Sigmoid colon (tissue), 7 donors: ENCODE results near the gene ZNF416. TPM values are rescaled to one million over a fixed set of nuclear protein-coding genes. Genes with fewer than 3 reads are reported as not detected.

Experiments
- DNase-seq: peaks from one replicate; pipeline ENCODE4 v3.0.0-alpha.2; 2019
- H3K27ac ChIP-seq, 4 donors: fragments of 200-600 bp; sonication (generic); one replicate each; pipeline ENCODE4 v1.5.1; 2016 to 2019; ENCODE audit warnings: mild to moderate bottlenecking in 1 of 4
- H3K27me3 ChIP-seq, 3 donors: fragments of 200-600 bp; sonication (generic); one replicate each; pipeline ENCODE4 v1.5.1; 2019; ENCODE audit warnings: mild to moderate bottlenecking in 1 of 3
- H3K36me3 ChIP-seq, 4 donors: fragments of 200-600 bp; sonication (generic); one replicate each; pipeline ENCODE4 v1.5.1; 2016 to 2019
- H3K4me1 ChIP-seq, 4 donors: fragments of 200-600 bp; sonication (generic); one replicate each; pipeline ENCODE4 v1.5.1; 2017 to 2019
- H3K4me3 ChIP-seq, 4 donors: fragments of 200-600 bp; sonication (generic); one replicate each; pipeline ENCODE4 v1.5.1; 2017 to 2019; ENCODE audit warnings: mild to moderate bottlenecking in 2 of 4, moderate library complexity in 1 of 4
- H3K9me3 ChIP-seq, 4 donors: fragments of 200-600 bp in 3 of 4; sonication (generic) in 3 of 4; one replicate each; pipeline versions ENCODE4 v1.5.1 to v1.6.1; 2013 to 2019
- EP300 ChIP-seq, 4 donors: sonication (generic); formaldehyde crosslinking; IDR thresholded peaks; one replicate each; pipeline ENCODE4 v1.6.1; 2017; ENCODE audit warnings: antibody characterized with exemption in 4 of 4
- POLR2A ChIP-seq, 2 donors: fragments of 450-650 bp; IDR thresholded peaks; one replicate each; pipeline ENCODE4 v1.6.1; 2016; ENCODE audit warnings: antibody characterized with exemption in 2 of 2, mild to moderate bottlenecking in 2 of 2, moderate library complexity in 2 of 2
- POLR2AphosphoS5 ChIP-seq, 4 donors: sonication (generic); formaldehyde crosslinking; IDR thresholded peaks; one replicate each; pipeline ENCODE4 v1.6.1; 2017; ENCODE audit warnings: antibody characterized with exemption in 4 of 4
- WGBS, 2 donors: extraction: QIAGEN DNeasy Blood & Tissue Kit; methylation state at CpG; one replicate each; pipeline ENCODE4 v1.1.7; 2013; 5-methylcytosine and 5-hydroxymethylcytosine counted together
- intact Hi-C: fragments of 100-400 bp; cut with DNase I; formaldehyde crosslinking; loops from one replicate; pipeline ENCODE4 v1.15.1; 2023
- polyA plus RNA-seq, 3 donors: library from polyadenylated mRNA; stranded (reverse); fragments of 200-250 nt; gene quantifications; one replicate each; pipeline ENCODE4 v1.2.3, GENCODE V29; 2013
- total RNA-seq, 4 donors: library from RNA; depleted of rRNA; stranded (reverse); fragments of >200 nt; gene quantifications; one replicate each; pipeline ENCODE4 v1.1.0, GENCODE V29; 2016
- donor health status: healthy with polysubstance abuse.
- donor health status: Bipolar disorder and iron deficiency.
- donor health status: healthy.

The ZNF416 gene
- total and polyA plus RNA-seq, 7 donors = 0.23 to 5.5 (median 3.1) TPM

- TF ChIP-seq POLR2AphosphoS5 (IDR thresholded peaks at IDR 0.05) = peak; percentile 44 to 72 (median 64)
- peak in 1 of 4 donors; percentile 37 for TF ChIP-seq EP300 (IDR thresholded peaks at IDR 0.05)
- TF ChIP-seq POLR2A (IDR thresholded peaks at IDR 0.05) = no peak
- Histone ChIP-seq H3K4me1 (peaks cover 0 to 13% (median 10%) of the 10 kb centered on the region in 4 donors), H3K27ac (peak within 1 kb of the TSS; percentile 81 to 86 (median 83)), H3K4me3 (peak within 1 kb of the TSS; percentile 63 to 94 (median 77)), H3K9me3 (peaks cover 0 to 4% (median 4%) of the 10 kb centered on the region in 4 donors), H3K36me3 (peaks cover under 1 to 16% (median 4%) of the 10 kb centered on the region in 4 donors), H3K27me3 (no peaks in the 10 kb centered on the region)
- intact Hi-C loops = no loop called here
- 1 to 2% methylated on average over 64 of the region's 64 CpGs for WGBS, 2 donors
- peak; percentile 95 for DNase-seq
Observed at GRCh38 chr19:57527136-57527881, 51.4 kb downstream of the ZNF416 start, which contains the start of gene ZNF549. TSS of gene ZNF549 (plus strand) at chr19:57527356. CDS start at chr19:57527574, 218 bp downstream.

Other genes with a start within 250 kb of the ZNF416 start
- gene ZNF304, start 227.6 kb downstream of the ZNF416 start, total RNA-seq = 1 to 10 TPM; 7.1 to 9.6 (median 9.1) TPM
- gene ZNF304, start 227.6 kb downstream of the ZNF416 start, polyA plus RNA-seq = 1 to 10 TPM in 2 of 3 donors, under 1 TPM in 1; 0.92 to 3.1 (median 1.2) TPM
- 10 to 100 TPM; 21.3 to 28.1 (median 27.1) TPM for gene TRAPPC2B, start 215.4 kb downstream of the ZNF416 start, total RNA-seq
- gene TRAPPC2B, start 215.4 kb downstream of the ZNF416 start, polyA plus RNA-seq = 10 to 100 TPM in 2 of 3 donors, 1 to 10 TPM in 1; 9.2 to 18.0 (median 11.4) TPM
- 1 to 10 TPM in 3 of 4 donors, under 1 TPM in 1; 0.83 to 3.6 (median 2.8) TPM for gene ZNF547, start 215.4 kb downstream of the ZNF416 start, total RNA-seq
- 1 to 10 TPM in 1 of 3 donors, not detected in 2; 1.2 TPM for gene ZNF547, start 215.4 kb downstream of the ZNF416 start, polyA plus RNA-seq
- gene ZNF548, start 189.1 kb downstream of the ZNF416 start, total RNA-seq = 10 to 100 TPM; 21.9 to 29.1 (median 22.8) TPM
- 10 to 100 TPM in 1 of 3 donors, 1 to 10 TPM in 2; 1.2 to 10.7 (median 1.8) TPM for gene ZNF548, start 189.1 kb downstream of the ZNF416 start, polyA plus RNA-seq
- 10 to 100 TPM; 10.2 to 14.0 (median 10.8) TPM for gene ZNF17, start 167.8 kb downstream of the ZNF416 start, total RNA-seq
- 1 to 10 TPM in 2 of 3 donors, under 1 TPM in 1; 0.69 to 3.9 (median 1.2) TPM for gene ZNF17, start 167.8 kb downstream of the ZNF416 start, polyA plus RNA-seq
- gene ZNF749, start 143.6 kb downstream of the ZNF416 start, total RNA-seq = 1 to 10 TPM; 1.9 to 7.4 (median 4.0) TPM
- 10 to 100 TPM in 1 of 3 donors, 1 to 10 TPM in 2; 3.9 to 10.2 (median 6.7) TPM for gene ZNF749, start 143.6 kb downstream of the ZNF416 start, polyA plus RNA-seq
- gene VN1R1, start 121.8 kb downstream of the ZNF416 start, total RNA-seq = 1 to 10 TPM in 3 of 4 donors, under 1 TPM in 1; 0.49 to 1.4 (median 1.2) TPM
- gene VN1R1, start 121.8 kb downstream of the ZNF416 start, polyA plus RNA-seq = under 1 TPM in 1 of 3 donors, not detected in 2; 0.50 TPM
- 10 to 100 TPM; 12.8 to 17.1 (median 15.5) TPM for gene ZNF772, start 101.3 kb downstream of the ZNF416 start, total RNA-seq
- gene ZNF772, start 101.3 kb downstream of the ZNF416 start, polyA plus RNA-seq = 1 to 10 TPM in 1 of 3 donors, under 1 TPM in 2; 0.23 to 3.4 (median 0.60) TPM
- 10 to 100 TPM in 2 of 4 donors, 1 to 10 TPM in 2; 5.2 to 16.1 (median 11.1) TPM for gene ZNF419, start 91.2 kb downstream of the ZNF416 start, total RNA-seq
- 1 to 10 TPM; 1.4 to 3.9 (median 3.0) TPM for gene ZNF419, start 91.2 kb downstream of the ZNF416 start, polyA plus RNA-seq
- 10 to 100 TPM in 3 of 4 donors, 1 to 10 TPM in 1; 8.4 to 34.1 (median 20.9) TPM for gene ZNF773, start 79.0 kb downstream of the ZNF416 start, total RNA-seq
- 1 to 10 TPM; 1.2 to 4.6 (median 1.6) TPM for gene ZNF773, start 79.0 kb downstream of the ZNF416 start, polyA plus RNA-seq
- 1 to 10 TPM; 4.2 to 6.4 (median 5.5) TPM for gene ZNF549, start 51.6 kb downstream of the ZNF416 start, total RNA-seq
- 1 to 10 TPM in 2 of 3 donors, under 1 TPM in 1; 0.46 to 2.6 (median 1.2) TPM for gene ZNF549, start 51.6 kb downstream of the ZNF416 start, polyA plus RNA-seq
- gene ZNF550, start 19.0 kb downstream of the ZNF416 start, total RNA-seq = 1 to 10 TPM; 4.1 to 6.6 (median 5.0) TPM
- 1 to 10 TPM in 2 of 3 donors, under 1 TPM in 1; 0.92 to 3.7 (median 1.2) TPM for gene ZNF550, start 19.0 kb downstream of the ZNF416 start, polyA plus RNA-seq
- gene ZIK1, start 5.2 kb upstream of the ZNF416 start, total RNA-seq = 10 to 100 TPM in 1 of 4 donors, 1 to 10 TPM in 3; 4.8 to 10.5 (median 5.9) TPM
- 1 to 10 TPM in 1 of 3 donors, under 1 TPM in 2; 0.23 to 3.9 (median 0.60) TPM for gene ZIK1, start 5.2 kb upstream of the ZNF416 start, polyA plus RNA-seq
- 10 to 100 TPM in 1 of 4 donors, 1 to 10 TPM in 3; 1.2 to 12.5 (median 3.1) TPM for gene ZNF530, start 21.0 kb upstream of the ZNF416 start, total RNA-seq
- gene ZNF530, start 21.0 kb upstream of the ZNF416 start, polyA plus RNA-seq = 1 to 10 TPM; 1.4 to 3.3 (median 1.8) TPM
- gene ZNF134, start 35.3 kb upstream of the ZNF416 start, total RNA-seq = 10 to 100 TPM; 10.8 to 23.2 (median 17.0) TPM
- gene ZNF134, start 35.3 kb upstream of the ZNF416 start, polyA plus RNA-seq = 1 to 10 TPM in 2 of 3 donors, under 1 TPM in 1; 0.92 to 6.5 (median 4.2) TPM
- 10 to 100 TPM; 11.8 to 14.4 (median 12.6) TPM for gene ZNF211, start 54.3 kb upstream of the ZNF416 start, total RNA-seq
- gene ZNF211, start 54.3 kb upstream of the ZNF416 start, polyA plus RNA-seq = 1 to 10 TPM; 1.8 to 6.5 (median 3.0) TPM
- gene ZSCAN4, start 90.0 kb upstream of the ZNF416 start, total RNA-seq = under 1 TPM in 1 of 4 donors, not detected in 3; 0.36 TPM
- gene ZSCAN4, start 90.0 kb upstream of the ZNF416 start, polyA plus RNA-seq = not detected
- 10 to 100 TPM in 1 of 4 donors, 1 to 10 TPM in 3; 4.2 to 10.7 (median 6.6) TPM for gene ZNF551, start 103.1 kb upstream of the ZNF416 start, total RNA-seq
- 1 to 10 TPM in 1 of 3 donors, under 1 TPM in 2; 0.60 to 4.1 (median 0.92) TPM for gene ZNF551, start 103.1 kb upstream of the ZNF416 start, polyA plus RNA-seq
- 1 to 10 TPM; 6.1 to 8.4 (median 7.7) TPM for gene ZNF154, start 130.3 kb upstream of the ZNF416 start, total RNA-seq
- 1 to 10 TPM in 1 of 3 donors, under 1 TPM in 1, not detected in 1; under 0.01 to 3.5 TPM for gene ZNF154, start 130.3 kb upstream of the ZNF416 start, polyA plus RNA-seq
- 10 to 100 TPM; 10.5 to 14.6 (median 13.5) TPM for gene ZNF671, start 148.7 kb upstream of the ZNF416 start, total RNA-seq
- gene ZNF671, start 148.7 kb upstream of the ZNF416 start, polyA plus RNA-seq = 1 to 10 TPM in 1 of 3 donors, under 1 TPM in 2; 0.60 to 5.2 (median 0.69) TPM
- 10 to 100 TPM in 3 of 4 donors, 1 to 10 TPM in 1; 8.3 to 12.5 (median 11.5) TPM for gene ZNF776, start 167.9 kb upstream of the ZNF416 start, total RNA-seq
- 1 to 10 TPM; 2.1 to 7.6 (median 6.6) TPM for gene ZNF776, start 167.9 kb upstream of the ZNF416 start, polyA plus RNA-seq
- 10 to 100 TPM; 14.7 to 17.3 (median 15.6) TPM for gene ZNF586, start 190.8 kb upstream of the ZNF416 start, total RNA-seq
- 10 to 100 TPM in 1 of 3 donors, 1 to 10 TPM in 2; 4.8 to 10.7 (median 6.2) TPM for gene ZNF586, start 190.8 kb upstream of the ZNF416 start, polyA plus RNA-seq
- gene ZNF552, start 236.0 kb upstream of the ZNF416 start, total RNA-seq = 1 to 10 TPM; 2.4 to 7.1 (median 6.7) TPM
- gene ZNF552, start 236.0 kb upstream of the ZNF416 start, polyA plus RNA-seq = 10 to 100 TPM; 12.1 to 15.0 (median 13.6) TPM